K562 (cell line): ENCODE data around the gene MMEL1. TPM values are rescaled to one million over a fixed set of nuclear protein-coding genes. Genes with fewer than 3 reads are reported as not detected.

Experiments
- ARID2 ChIP-seq: fragments of 450-650 bp; IDR thresholded peaks from 2 replicates; pipeline ENCODE4 v1.6.1; 2017; ENCODE audit warnings: antibody characterized with exemption, mild to moderate bottlenecking
- DDX20 ChIP-seq: fragments of 450-650 bp; IDR thresholded peaks from 2 replicates; pipeline ENCODE4 v1.6.1; 2016; ENCODE audit warnings: missing genetic modification characterization, low read depth, mild to moderate bottlenecking, missing compliant biosample characterization, moderate library complexity
- FIP1L1 ChIP-seq: fragments of 200-400 bp; formaldehyde crosslinking; IDR thresholded peaks from 2 replicates; pipeline ENCODE4 v1.6.1; 2018; ENCODE audit warnings: mild to moderate bottlenecking, low read depth, low read length; ENCODE audit not compliant: poor library complexity, severe bottlenecking
- GATAD2B ChIP-seq: fragments of 450-650 bp; IDR thresholded peaks from 2 replicates; pipeline ENCODE4 v1.6.1; 2017; ENCODE audit warnings: mild to moderate bottlenecking, borderline replicate concordance
- HNRNPL ChIP-seq: fragments of 200-400 bp; formaldehyde crosslinking; IDR thresholded peaks from 2 replicates; pipeline ENCODE4 v1.6.1; 2017; ENCODE audit warnings: low read depth, mild to moderate bottlenecking, low read length
- KAT2B ChIP-seq: IDR thresholded peaks from one replicate; pipeline ENCODE4 v1.6.1; 2012; ENCODE audit warnings: low read depth, mild to moderate bottlenecking, control low read depth, inconsistent platforms, low read length, moderate library complexity
- MIER1 ChIP-seq: fragments of 450-650 bp; IDR thresholded peaks from 2 replicates; pipeline ENCODE4 v1.6.1; 2016; ENCODE audit warnings: antibody characterized with exemption, mild to moderate bottlenecking, low read depth
- NEUROD1 ChIP-seq: fragments of 150-350 bp; IDR thresholded peaks from 2 replicates; pipeline ENCODE4 v1.6.1; 2014; ENCODE audit warnings: borderline replicate concordance, low read length, low read depth; ENCODE audit not compliant: partially characterized antibody
- OTX1 ChIP-seq: fragments of 450-650 bp; formaldehyde crosslinking; IDR thresholded peaks from 2 replicates; pipeline ENCODE4 v1.4.0; 2022; ENCODE audit warnings: mild to moderate bottlenecking
- PHB2 ChIP-seq: fragments of 450-650 bp; IDR thresholded peaks from 2 replicates; pipeline ENCODE4 v1.6.1; 2017; ENCODE audit warnings: low read depth
- RBM15 ChIP-seq: fragments of 200-400 bp; formaldehyde crosslinking; IDR thresholded peaks from 2 replicates; pipeline ENCODE4 v1.6.1; 2018; ENCODE audit warnings: mild to moderate bottlenecking, low read length, moderate library complexity; ENCODE audit not compliant: insufficient read depth
- XRCC3 ChIP-seq: fragments of 450-650 bp; IDR thresholded peaks from 2 replicates; pipeline ENCODE4 v1.6.1; 2017; ENCODE audit warnings: mild to moderate bottlenecking, moderate library complexity
- XRCC4 ChIP-seq: IDR thresholded peaks from one replicate; pipeline ENCODE4 v1.6.1; 2011; ENCODE audit not compliant: insufficient read depth, insufficient read length; ENCODE audit errors: extremely low read depth
- ZNF24 ChIP-seq: fragments of 450-650 bp; IDR thresholded peaks from 2 replicates; pipeline ENCODE4 v1.6.1; 2016
- ZNF695 ChIP-seq: fragments of 450-650 bp; formaldehyde crosslinking; IDR thresholded peaks from 2 replicates; pipeline ENCODE4 v1.4.0; 2020; ENCODE audit warnings: mild to moderate bottlenecking, moderate library complexity
- polyA plus RNA-seq, 8 experiments: library from polyadenylated mRNA; depleted of rRNA in 4 of 8; stranded (reverse) in 5 of 8; unstranded in 3 of 8; fragments of >200 nt; fragmentation: Nextera tagmentation in 2 of 8; fragmentation: Illumina TruSeq in 1 of 8; extraction: Ambion mirVana in 2 of 8; extraction: Trizol in 1 of 8; gene quantifications; 2 replicates each; pipeline versions ENCODE4 v1.2.1 to v1.2.3, GENCODE V29; 2011 to 2014; ENCODE audit warnings: inconsistent platforms in 1 of 8, missing spikeins in 1 of 8
- total RNA-seq, 7 experiments: library from RNA; depleted of rRNA in 6 of 7; stranded (reverse); fragments of >200 nt in 6 of 7; fragmentation: Illumina TruSeq in 2 of 7; extraction: Trizol in 2 of 7; gene quantifications; 2 replicates each; pipeline versions ENCODE4 v1.2.1 to v1.2.3, GENCODE V29; 2011 to 2021; ENCODE audit warnings: low replicate concordance in 1 of 7
- TF ChIP-seq, protein P1 (sequence below): sonication (generic); formaldehyde crosslinking; IDR thresholded peaks from 2 replicates; pipeline ENCODE4 v1.8.0; 2022; ENCODE audit warnings: missing genetic modification reagents, mild to moderate bottlenecking, moderate library complexity, borderline replicate concordance
- TF ChIP-seq, protein P2 (sequence below), 2 experiments: fragments of 450-650 bp; formaldehyde crosslinking in 1 of 2; IDR thresholded peaks; 2 replicates each; pipeline versions ENCODE4 v1.4.0 to v1.6.1; 2014 to 2020; ENCODE audit warnings: mild to moderate bottlenecking in 2 of 2, borderline replicate concordance in 1 of 2, low read depth in 1 of 2
- TF ChIP-seq, protein P3 (sequence below): fragments of 450-650 bp; formaldehyde crosslinking; IDR thresholded peaks from 2 replicates; pipeline ENCODE4 v1.4.0; 2020; ENCODE audit warnings: mild to moderate bottlenecking, moderate library complexity

MMEL1 gene
- total and polyA plus RNA-seq, 9 of the 15 experiments (the other 6 are each of a cell fraction or from before 2014, with no cell fraction given) = not detected

DNA sequence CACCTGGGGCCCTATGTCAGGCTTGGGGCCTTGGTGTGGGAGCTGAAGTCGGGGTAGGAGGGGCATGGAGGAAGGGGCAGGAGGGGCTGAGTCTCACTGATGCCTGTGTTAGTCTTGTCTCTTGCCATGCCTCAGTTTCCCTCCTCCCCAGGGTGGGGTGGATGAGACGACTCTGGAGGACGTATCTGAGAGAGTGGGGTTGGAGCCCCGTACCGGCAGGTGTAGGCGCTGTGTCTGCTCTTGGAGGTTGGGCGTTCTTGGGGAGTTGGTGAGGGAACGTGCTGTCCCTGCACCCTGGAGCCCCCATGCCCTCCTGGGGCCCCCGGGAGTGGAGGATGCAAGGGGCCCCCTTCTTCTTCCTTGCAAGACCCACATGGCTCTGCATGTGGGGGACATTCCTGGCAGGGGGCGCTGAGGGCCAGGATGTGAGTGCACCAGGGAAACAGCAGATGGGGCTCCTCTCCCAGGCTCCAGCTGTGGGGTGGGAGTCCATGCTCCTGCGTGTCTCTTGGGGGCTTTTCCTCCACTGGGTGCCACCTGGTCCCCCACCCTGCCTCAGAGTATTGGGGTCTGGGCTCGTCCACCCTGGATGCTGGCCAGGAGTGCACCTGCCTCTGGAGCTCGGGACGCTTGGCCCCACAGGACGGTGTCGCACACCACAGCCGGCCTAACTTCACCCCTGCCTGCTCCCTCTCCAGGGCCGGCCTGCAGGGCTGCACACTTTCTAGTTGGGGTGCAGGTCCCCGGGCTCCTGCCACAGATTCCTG lies 78.0 kb downstream of the MMEL1 start (continued):
- TF ChIP-seq DDX20 (no peak), OTX1 (no peak), NEUROD1 (no peak), ZNF695 (CRISPR knock-in tag) (no peak), PHB2 (no peak), KAT2B (no peak), XRCC4 (no peak), RBM15 (no peak), FIP1L1 (no peak), HNRNPL (no peak), XRCC3 (no peak), ARID2 (peak; percentile 28; the same call in 1 of the 2 replicates), ZNF24 (no peak), GATAD2B (no peak), MIER1 (no peak)
- TF ChIP-seq, protein P1, sequence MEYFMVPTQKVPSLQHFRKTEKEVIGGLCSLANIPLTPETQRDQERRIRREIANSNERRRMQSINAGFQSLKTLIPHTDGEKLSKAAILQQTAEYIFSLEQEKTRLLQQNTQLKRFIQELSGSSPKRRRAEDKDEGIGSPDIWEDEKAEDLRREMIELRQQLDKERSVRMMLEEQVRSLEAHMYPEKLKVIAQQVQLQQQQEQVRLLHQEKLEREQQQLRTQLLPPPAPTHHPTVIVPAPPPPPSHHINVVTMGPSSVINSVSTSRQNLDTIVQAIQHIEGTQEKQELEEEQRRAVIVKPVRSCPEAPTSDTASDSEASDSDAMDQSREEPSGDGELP (CRISPR knock-in tag) = peak; percentile 36; the same call in 1 of the 2 replicates
- TF ChIP-seq, protein P2, sequence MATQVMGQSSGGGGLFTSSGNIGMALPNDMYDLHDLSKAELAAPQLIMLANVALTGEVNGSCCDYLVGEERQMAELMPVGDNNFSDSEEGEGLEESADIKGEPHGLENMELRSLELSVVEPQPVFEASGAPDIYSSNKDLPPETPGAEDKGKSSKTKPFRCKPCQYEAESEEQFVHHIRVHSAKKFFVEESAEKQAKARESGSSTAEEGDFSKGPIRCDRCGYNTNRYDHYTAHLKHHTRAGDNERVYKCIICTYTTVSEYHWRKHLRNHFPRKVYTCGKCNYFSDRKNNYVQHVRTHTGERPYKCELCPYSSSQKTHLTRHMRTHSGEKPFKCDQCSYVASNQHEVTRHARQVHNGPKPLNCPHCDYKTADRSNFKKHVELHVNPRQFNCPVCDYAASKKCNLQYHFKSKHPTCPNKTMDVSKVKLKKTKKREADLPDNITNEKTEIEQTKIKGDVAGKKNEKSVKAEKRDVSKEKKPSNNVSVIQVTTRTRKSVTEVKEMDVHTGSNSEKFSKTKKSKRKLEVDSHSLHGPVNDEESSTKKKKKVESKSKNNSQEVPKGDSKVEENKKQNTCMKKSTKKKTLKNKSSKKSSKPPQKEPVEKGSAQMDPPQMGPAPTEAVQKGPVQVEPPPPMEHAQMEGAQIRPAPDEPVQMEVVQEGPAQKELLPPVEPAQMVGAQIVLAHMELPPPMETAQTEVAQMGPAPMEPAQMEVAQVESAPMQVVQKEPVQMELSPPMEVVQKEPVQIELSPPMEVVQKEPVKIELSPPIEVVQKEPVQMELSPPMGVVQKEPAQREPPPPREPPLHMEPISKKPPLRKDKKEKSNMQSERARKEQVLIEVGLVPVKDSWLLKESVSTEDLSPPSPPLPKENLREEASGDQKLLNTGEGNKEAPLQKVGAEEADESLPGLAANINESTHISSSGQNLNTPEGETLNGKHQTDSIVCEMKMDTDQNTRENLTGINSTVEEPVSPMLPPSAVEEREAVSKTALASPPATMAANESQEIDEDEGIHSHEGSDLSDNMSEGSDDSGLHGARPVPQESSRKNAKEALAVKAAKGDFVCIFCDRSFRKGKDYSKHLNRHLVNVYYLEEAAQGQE (IDR thresholded peaks at IDR 0.05; ENCODE audit: borderline replicate concordance) = peak; percentile 80
- TF ChIP-seq, protein P2 (CRISPR knock-in tag; IDR thresholded peaks at IDR 0.05; ENCODE audit: low read depth) = no peak
- TF ChIP-seq, protein P3, sequence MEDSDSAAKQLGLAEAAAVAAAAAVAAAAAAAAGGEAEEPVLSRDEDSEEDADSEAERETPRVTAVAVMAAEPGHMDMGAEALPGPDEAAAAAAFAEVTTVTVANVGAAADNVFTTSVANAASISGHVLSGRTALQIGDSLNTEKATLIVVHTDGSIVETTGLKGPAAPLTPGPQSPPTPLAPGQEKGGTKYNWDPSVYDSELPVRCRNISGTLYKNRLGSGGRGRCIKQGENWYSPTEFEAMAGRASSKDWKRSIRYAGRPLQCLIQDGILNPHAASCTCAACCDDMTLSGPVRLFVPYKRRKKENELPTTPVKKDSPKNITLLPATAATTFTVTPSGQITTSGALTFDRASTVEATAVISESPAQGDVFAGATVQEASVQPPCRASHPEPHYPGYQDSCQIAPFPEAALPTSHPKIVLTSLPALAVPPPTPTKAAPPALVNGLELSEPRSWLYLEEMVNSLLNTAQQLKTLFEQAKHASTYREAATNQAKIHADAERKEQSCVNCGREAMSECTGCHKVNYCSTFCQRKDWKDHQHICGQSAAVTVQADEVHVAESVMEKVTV (CRISPR knock-in tag) = 0 out of 2 replicates have a peak, but pooled peaks have one; percentile 35
